Gastrocnemius medialis (tissue), 4 donors: ENCODE measurements around the gene NPFF. TPM values are rescaled to one million over a fixed set of nuclear protein-coding genes. Genes with fewer than 3 reads are reported as not detected.

ENCODE experiments used
- ATAC-seq, 2 donors: fragments of 150-250 bp; one replicate each; pipeline ENCODE4 v1.9.1; 2016
- DNase-seq, 2 donors: peaks; one replicate each; pipeline ENCODE4 v3.0.0-alpha.2; 2019
- H3K27ac ChIP-seq, 4 donors: fragments of 200-600 bp; sonication (generic); 1 replicate in 1 of 4; 2 replicates in 3 of 4; pipeline ENCODE4 v1.5.1; 2016 to 2018; ENCODE audit warnings: mild to moderate bottlenecking in 2 of 4, moderate library complexity in 1 of 4
- H3K27me3 ChIP-seq, 3 donors: fragments of 200-600 bp; sonication (generic) in 2 of 3; 1 replicate in 1 of 3; 2 replicates in 2 of 3; pipeline versions ENCODE4 v1.5.1 to v1.6.0; 2016 to 2019; ENCODE audit warnings: mild to moderate bottlenecking in 1 of 3, moderate library complexity in 1 of 3
- H3K36me3 ChIP-seq, 2 donors: fragments of 200-600 bp; sonication (generic) in 1 of 2; one replicate each; pipeline ENCODE4 v1.5.1; 2017 to 2018
- H3K4me1 ChIP-seq, 2 donors: fragments of 200-600 bp; sonication (generic) in 1 of 2; one replicate each; pipeline ENCODE4 v1.5.1; 2016 to 2017; ENCODE audit warnings: mild to moderate bottlenecking in 2 of 2
- H3K4me3 ChIP-seq, 4 donors: fragments of 200-600 bp; sonication (generic) in 3 of 4; 1 replicate in 1 of 4; 2 replicates in 3 of 4; pipeline ENCODE4 v1.5.1; 2016 to 2019; ENCODE audit warnings: mild to moderate bottlenecking in 2 of 4
- H3K9me3 ChIP-seq, 3 donors: fragments of 200-600 bp; sonication (generic) in 2 of 3; 1 replicate in 1 of 3; 2 replicates in 2 of 3; pipeline ENCODE4 v1.5.1; 2016 to 2019
- POLR2A ChIP-seq, 2 donors: fragments of 450-650 bp; IDR thresholded peaks; one replicate each; pipeline ENCODE4 v1.6.1; 2017; ENCODE audit warnings: antibody characterized with exemption in 2 of 2, mild to moderate bottlenecking in 2 of 2, moderate library complexity in 2 of 2
- in situ Hi-C, 4 donors: fragments of 200-750 bp; cut with MboI; loops; one replicate each; pipeline versions ENCODE4 v1.15.0 to v1.8.0; 2017; ENCODE audit warnings: low sequenced_read_pairs in 4 of 4
- intact Hi-C: fragments of 100-400 bp; cut with DNase I; formaldehyde crosslinking; loops from one replicate; pipeline ENCODE4 v1.15.1; 2023; ENCODE audit warnings: low total_unique reads
- total RNA-seq, 4 donors: library from RNA; depleted of rRNA; stranded (reverse); fragments of >200 nt; gene quantifications; one replicate each; pipeline versions ENCODE4 v1.1.0 to v1.2.3, GENCODE V29; 2016
- TF ChIP-seq, protein P1 (sequence below), 5 experiments: fragments of 450-650 bp in 3 of 5; fragments of 200-600 bp in 2 of 5; sonication (generic) in 2 of 5; IDR thresholded peaks in 4 of 5; conservative IDR thresholded peaks in 1 of 5; 1 replicate in 4 of 5; 2 replicates in 1 of 5; pipeline ENCODE4 v1.5.1; 2016 to 2019; ENCODE audit warnings: antibody characterized with exemption in 5 of 5, mild to moderate bottlenecking in 3 of 5, moderate library complexity in 3 of 5

Gene NPFF
- total RNA-seq, 4 donors from 2014 or later, result not detected

DNA sequence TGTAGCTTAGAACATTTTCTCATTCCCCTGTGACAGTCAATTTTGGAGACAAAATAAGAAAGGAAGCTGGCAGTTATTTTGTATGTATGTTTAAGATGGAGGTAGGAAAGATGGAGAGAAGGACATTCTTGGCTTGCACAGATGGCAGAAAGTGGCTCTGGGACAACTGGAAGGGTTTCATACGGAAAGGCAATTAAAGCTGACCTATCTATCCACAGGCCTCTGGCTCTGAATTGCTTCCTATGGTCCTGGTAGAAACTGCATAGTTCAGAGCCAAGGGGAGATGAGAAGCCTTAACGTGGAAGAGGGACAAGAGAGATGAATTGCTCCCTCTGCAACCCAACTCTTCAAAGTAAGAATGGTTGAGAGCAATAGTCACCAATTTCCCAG is 8.0 kb upstream of the NPFF start:
- TF ChIP-seq POLR2A (IDR thresholded peaks at IDR 0.05), result no peak
- TF ChIP-seq, protein P1, sequence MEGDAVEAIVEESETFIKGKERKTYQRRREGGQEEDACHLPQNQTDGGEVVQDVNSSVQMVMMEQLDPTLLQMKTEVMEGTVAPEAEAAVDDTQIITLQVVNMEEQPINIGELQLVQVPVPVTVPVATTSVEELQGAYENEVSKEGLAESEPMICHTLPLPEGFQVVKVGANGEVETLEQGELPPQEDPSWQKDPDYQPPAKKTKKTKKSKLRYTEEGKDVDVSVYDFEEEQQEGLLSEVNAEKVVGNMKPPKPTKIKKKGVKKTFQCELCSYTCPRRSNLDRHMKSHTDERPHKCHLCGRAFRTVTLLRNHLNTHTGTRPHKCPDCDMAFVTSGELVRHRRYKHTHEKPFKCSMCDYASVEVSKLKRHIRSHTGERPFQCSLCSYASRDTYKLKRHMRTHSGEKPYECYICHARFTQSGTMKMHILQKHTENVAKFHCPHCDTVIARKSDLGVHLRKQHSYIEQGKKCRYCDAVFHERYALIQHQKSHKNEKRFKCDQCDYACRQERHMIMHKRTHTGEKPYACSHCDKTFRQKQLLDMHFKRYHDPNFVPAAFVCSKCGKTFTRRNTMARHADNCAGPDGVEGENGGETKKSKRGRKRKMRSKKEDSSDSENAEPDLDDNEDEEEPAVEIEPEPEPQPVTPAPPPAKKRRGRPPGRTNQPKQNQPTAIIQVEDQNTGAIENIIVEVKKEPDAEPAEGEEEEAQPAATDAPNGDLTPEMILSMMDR (IDR thresholded peaks at IDR 0.05 in 4 of 5, conservative IDR thresholded peaks at IDR 0.05 in 1 of 5), result no peak
- Histone ChIP-seq H3K9me3 (no peaks in the 10 kb centered on the region), H3K4me1 (no peaks in the 10 kb centered on the region), H3K4me3 (no peak overlapping the region), H3K36me3 (peaks cover 0 to 92% of the 10 kb centered on the region in 2 donors), H3K27me3 (no peaks in the 10 kb centered on the region), H3K27ac (no peak overlapping the region)
- DNase-seq (no peak), ATAC-seq (no peak)
- intact Hi-C loops, result no loop called here
- in situ Hi-C loops, result loop anchor here in 2 of 4 donors (10.0 kb wide), 1 partner anchor 160 kb away; no protein-coding TSS in a partner anchor

DNA sequence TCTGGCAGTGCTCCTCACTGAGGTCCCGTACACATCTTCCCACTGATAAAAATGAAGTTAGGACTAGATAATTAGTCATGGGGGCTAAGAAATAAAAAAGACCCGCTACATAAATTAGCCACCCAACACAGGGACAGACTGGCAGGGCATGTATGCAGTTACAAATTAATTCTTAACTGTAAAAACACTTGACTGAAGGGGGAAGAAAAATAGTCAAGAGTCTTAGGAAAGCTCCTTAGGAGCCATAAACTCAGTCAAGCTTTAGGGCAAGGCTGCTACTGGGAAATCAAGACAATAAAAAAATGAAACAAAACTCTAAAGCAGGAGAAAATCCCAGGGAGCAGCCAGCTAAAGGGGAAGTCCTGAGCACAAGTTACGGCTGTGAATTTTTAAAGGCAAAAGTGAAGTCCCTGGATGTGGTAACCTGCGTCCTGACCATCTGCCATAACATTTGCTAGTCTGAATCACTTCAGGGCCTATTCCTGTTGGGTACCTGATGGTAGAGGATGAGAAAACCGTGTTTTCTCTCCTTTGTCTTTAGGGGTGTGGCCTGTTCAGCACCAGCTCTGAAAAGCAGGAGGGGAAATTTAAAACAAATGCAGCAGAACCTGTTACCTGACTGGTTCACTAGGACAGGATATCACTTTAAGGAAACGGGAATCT is 7.5 kb upstream of the NPFF start:
- intact Hi-C loops (no loop called here), in situ Hi-C loops (loop anchor here in 2 of 4 donors (10.0 kb wide), 1 partner anchor 160 kb away; no protein-coding TSS in a partner anchor)
- Histone ChIP-seq H3K27ac (no peak overlapping the region), H3K4me1 (no peaks in the 10 kb centered on the region), H3K27me3 (no peaks in the 10 kb centered on the region), H3K36me3 (peaks cover 0 to 92% of the 10 kb centered on the region in 2 donors), H3K9me3 (no peaks in the 10 kb centered on the region), H3K4me3 (no peak overlapping the region)
- ATAC-seq (no peak), DNase-seq (no peak)
- no peak for TF ChIP-seq POLR2A (IDR thresholded peaks at IDR 0.05)
- TF ChIP-seq, protein P1 (IDR thresholded peaks at IDR 0.05 in 4 of 5, conservative IDR thresholded peaks at IDR 0.05 in 1 of 5), result no peak

DNA sequence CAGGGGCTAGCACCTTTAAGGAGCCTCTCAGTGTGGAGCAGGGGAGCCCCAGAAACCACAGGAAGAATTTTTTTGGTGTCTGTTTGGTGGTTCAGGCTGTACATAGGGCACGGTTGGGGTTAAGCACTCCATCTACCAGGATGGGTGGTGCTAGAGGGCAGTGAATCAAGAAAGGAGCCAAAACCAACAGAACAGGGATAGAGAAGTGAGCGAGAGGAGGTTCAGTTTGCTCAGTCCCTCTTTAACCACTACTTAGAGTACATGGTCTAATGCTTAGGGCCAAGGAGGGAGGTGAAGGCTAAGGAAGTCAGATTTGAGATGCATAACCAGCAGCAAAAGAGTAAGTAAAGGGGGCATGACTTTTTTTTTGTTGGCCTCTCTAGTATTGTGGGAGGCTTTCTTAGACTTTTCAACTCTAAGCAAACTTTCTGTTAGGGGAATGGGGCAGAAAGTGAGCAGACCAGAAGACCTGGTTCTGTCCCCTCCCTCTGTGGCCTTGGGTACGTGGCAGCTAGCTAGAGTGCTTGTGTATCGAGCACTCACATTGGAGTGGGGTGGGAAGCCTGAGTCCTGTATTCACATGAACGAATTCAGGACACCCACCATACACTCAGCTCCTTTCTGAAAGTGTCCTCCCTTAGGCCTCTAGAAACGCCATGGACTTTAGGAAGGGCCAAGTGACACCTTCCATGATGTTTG is 6.6 kb upstream of the NPFF start:
- TF ChIP-seq POLR2A (IDR thresholded peaks at IDR 0.05), result no peak
- DNase-seq (no peak), ATAC-seq (no peak)
- Histone ChIP-seq H3K27ac (no peak overlapping the region), H3K9me3 (no peaks in the 10 kb centered on the region), H3K4me1 (peaks cover 0 to under 1% of the 10 kb centered on the region in 2 donors), H3K4me3 (no peak overlapping the region), H3K27me3 (no peaks in the 10 kb centered on the region), H3K36me3 (peaks cover 0 to 84% of the 10 kb centered on the region in 2 donors)
- intact Hi-C loops, result no loop called here
- in situ Hi-C loops, result loop anchor here in 2 of 4 donors (10.0 kb wide), 1 partner anchor 159 kb away; no protein-coding TSS in a partner anchor

DNA sequence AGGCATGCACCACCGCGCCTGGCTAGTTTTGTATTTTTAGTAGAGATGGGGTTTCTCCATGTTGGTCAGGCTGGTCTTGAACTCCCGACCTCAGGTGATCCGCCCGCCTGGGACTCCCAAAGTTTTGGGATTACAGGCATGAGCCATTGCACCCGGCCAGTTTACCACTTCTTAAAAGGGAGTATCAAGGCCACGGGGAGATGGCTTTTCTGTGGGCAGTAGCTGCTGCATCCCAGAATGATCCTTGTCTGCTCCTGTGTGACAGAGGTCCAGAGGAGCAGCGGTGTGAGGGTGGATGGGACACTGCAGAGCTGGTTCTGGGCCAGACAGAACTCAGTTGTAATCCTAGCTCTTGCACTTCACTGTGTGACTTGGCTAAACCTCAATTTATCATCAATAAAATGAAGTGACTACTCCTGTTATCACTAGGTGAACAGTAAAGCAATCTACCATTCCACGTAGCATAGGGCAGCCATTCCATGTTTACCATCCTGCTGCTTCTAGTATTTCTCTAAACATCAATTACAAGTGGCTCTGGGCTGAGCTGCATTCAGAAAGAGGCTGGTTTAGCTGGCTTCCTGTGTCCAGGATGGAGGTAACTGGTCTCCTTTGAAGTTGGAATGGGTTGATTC is 3.0 kb upstream of the NPFF start:
- DNase-seq (no peak), ATAC-seq (no peak)
- intact Hi-C loops, result no loop called here
- in situ Hi-C loops, result loop anchor here in 2 of 4 donors (10.0 kb wide), 1 partner anchor 155 kb away; no protein-coding TSS in a partner anchor
- peaks cover 0 to 4% of the 10 kb centered on the region in 2 donors for H3K4me1 ChIP-seq
- H3K36me3 ChIP-seq, result peaks cover 0 to 68% of the 10 kb centered on the region in 2 donors
- H3K4me3 ChIP-seq, result no peak overlapping the region
- TF ChIP-seq POLR2A (IDR thresholded peaks at IDR 0.05), result no peak
- TF ChIP-seq, protein P1 (IDR thresholded peaks at IDR 0.05 in 4 of 5, conservative IDR thresholded peaks at IDR 0.05 in 1 of 5), result no peak
- H3K27ac ChIP-seq, result no peak overlapping the region
- no peaks in the 10 kb centered on the region for H3K9me3 ChIP-seq
- H3K27me3 ChIP-seq, result no peaks in the 10 kb centered on the region
